Nephron progenitor cell (in vitro differentiated cells): Measurements from ENCODE around the gene HNRNPF.

ENCODE experiments used
- DNase-seq: peaks from one replicate; pipeline ENCODE4 v3.0.0; 2021
- H3K27ac Mint-ChIP-seq: 2 replicates; pipeline ENCODE4 v1.8.0; 2021; ENCODE audit warnings: mild to moderate bottlenecking, moderate library complexity, mixed read lengths
- H3K27me3 Mint-ChIP-seq: 2 replicates; pipeline ENCODE4 v1.8.0; 2021; ENCODE audit warnings: mild to moderate bottlenecking, low read depth, mixed read lengths; ENCODE audit not compliant: poor library complexity
- H3K36me3 Mint-ChIP-seq: 2 replicates; pipeline ENCODE4 v1.8.0; 2021; ENCODE audit warnings: low read depth, mixed read lengths
- H3K4me1 Mint-ChIP-seq: 2 replicates; pipeline ENCODE4 v1.8.0; 2021; ENCODE audit warnings: mixed read lengths
- H3K4me3 Mint-ChIP-seq: 2 replicates; pipeline ENCODE4 v1.8.0; 2021; ENCODE audit warnings: mild to moderate bottlenecking, moderate library complexity, mixed read lengths
- H3K9me3 Mint-ChIP-seq: 2 replicates; pipeline ENCODE4 v1.8.0; 2021; ENCODE audit warnings: mild to moderate bottlenecking, moderate library complexity, mixed read lengths
- TF ChIP-seq, protein P1 (sequence below): fragments of 200-600 bp; sonication (generic); IDR thresholded peaks from 2 replicates; pipeline ENCODE4 v1.5.0; 2021; ENCODE audit warnings: antibody characterized with exemption

Gene HNRNPF

DNA sequence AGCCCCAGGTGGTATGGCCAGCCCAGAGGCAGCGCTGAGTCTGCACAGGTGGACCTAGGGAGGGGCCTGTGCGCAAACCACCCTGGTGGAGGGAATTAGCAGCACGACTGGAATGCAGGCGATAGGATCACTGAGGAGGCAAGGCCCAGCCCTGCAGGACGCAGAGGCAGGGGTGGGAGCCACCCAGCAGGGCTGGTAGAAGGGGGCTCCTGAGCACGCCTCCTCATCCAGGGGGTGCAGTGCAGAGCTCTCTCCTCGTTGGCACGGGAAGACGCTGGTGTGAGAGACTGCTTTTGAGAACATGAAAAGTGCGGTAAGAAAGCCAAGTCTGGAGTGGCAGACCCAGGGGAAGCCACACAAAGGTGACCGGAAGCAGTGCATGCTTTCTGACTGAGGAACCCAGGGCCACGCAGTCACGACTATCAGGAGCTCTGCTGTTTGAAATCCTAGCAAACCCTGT is 31.5 kb downstream of the HNRNPF start:
- Mint-ChIP-seq H3K4me3 (no peak overlapping the region), H3K36me3 (no peaks in the 10 kb centered on the region), H3K4me1 (peaks cover 24% of the 10 kb centered on the region), H3K27me3 (peaks cover 8% of the 10 kb centered on the region), H3K27ac (no peak overlapping the region), H3K9me3 (no peaks in the 10 kb centered on the region)
- peak; percentile 18 for DNase-seq
- TF ChIP-seq, protein P1, sequence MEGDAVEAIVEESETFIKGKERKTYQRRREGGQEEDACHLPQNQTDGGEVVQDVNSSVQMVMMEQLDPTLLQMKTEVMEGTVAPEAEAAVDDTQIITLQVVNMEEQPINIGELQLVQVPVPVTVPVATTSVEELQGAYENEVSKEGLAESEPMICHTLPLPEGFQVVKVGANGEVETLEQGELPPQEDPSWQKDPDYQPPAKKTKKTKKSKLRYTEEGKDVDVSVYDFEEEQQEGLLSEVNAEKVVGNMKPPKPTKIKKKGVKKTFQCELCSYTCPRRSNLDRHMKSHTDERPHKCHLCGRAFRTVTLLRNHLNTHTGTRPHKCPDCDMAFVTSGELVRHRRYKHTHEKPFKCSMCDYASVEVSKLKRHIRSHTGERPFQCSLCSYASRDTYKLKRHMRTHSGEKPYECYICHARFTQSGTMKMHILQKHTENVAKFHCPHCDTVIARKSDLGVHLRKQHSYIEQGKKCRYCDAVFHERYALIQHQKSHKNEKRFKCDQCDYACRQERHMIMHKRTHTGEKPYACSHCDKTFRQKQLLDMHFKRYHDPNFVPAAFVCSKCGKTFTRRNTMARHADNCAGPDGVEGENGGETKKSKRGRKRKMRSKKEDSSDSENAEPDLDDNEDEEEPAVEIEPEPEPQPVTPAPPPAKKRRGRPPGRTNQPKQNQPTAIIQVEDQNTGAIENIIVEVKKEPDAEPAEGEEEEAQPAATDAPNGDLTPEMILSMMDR, result no peak

DNA sequence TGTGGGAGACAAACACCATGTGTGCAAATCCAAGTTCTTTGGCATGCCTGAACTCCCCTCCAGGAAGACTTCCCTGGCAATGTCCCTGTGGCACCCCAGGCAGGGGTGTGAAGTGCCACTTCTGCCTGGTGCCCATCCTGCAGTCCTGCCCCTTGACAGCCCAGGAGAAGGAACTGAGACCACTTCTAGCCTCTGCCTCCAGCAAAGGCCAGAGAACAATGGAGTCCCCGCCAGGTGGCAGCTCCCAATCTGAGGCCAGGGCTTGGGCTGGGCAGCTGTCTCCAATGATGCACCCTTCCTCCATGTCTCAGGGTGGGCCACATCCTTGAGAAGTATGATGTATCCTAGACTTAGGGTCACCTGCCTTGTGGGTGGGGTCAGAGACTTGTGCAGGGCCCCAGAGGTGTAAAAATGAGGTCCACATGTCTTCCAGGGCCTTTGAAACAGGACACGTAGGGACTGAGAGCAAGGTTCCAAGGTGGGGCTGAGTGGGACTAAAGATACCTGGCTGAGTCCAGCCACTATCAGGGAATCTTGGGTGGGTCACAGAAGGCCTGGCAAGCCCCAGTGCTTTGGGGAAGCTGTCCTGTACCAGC is 32.1 kb downstream of the HNRNPF start:
- H3K4me3 Mint-ChIP-seq, result no peak overlapping the region
- H3K4me1 Mint-ChIP-seq, result peaks cover 24% of the 10 kb centered on the region
- H3K36me3 Mint-ChIP-seq, result no peaks in the 10 kb centered on the region
- H3K27ac Mint-ChIP-seq, result no peak overlapping the region
- no peak for DNase-seq
- TF ChIP-seq, protein P1, result no peak
- H3K9me3 Mint-ChIP-seq, result no peaks in the 10 kb centered on the region
- H3K27me3 Mint-ChIP-seq, result peaks cover 8% of the 10 kb centered on the region

DNA sequence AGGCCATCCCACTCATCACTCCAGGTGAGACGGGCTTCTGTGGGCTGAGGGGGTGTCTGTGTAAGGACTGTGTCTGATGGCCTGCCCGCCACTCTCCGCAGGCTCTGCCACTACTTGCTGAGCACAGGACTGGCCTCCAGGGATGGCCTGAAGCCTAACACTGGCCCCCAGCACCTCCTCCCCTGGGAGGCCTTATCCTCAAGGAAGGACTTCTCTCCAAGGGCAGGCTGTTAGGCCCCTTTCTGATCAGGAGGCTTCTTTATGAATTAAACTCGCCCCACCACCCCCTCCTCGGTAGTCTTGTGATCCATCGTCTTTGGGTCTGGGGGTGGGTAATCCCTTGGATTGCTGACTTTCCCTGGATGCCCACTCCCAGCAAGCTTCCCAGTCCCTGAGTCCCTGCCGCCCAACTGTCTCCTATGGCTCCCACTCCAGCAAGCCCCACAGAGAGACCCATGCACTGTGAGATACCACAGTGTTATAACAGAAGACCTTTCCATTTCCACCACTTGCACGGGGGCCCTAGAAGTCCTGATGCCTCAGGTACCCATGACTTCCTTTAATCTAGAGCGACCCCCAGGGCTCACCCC is 32.8 kb downstream of the HNRNPF start:
- Mint-ChIP-seq H3K36me3 (no peaks in the 10 kb centered on the region), H3K4me1 (peaks cover 24% of the 10 kb centered on the region), H3K4me3 (no peak overlapping the region), H3K27me3 (peaks cover 8% of the 10 kb centered on the region), H3K9me3 (no peaks in the 10 kb centered on the region), H3K27ac (no peak overlapping the region)
- TF ChIP-seq, protein P1, result no peak
- DNase-seq, result no peak

DNA sequence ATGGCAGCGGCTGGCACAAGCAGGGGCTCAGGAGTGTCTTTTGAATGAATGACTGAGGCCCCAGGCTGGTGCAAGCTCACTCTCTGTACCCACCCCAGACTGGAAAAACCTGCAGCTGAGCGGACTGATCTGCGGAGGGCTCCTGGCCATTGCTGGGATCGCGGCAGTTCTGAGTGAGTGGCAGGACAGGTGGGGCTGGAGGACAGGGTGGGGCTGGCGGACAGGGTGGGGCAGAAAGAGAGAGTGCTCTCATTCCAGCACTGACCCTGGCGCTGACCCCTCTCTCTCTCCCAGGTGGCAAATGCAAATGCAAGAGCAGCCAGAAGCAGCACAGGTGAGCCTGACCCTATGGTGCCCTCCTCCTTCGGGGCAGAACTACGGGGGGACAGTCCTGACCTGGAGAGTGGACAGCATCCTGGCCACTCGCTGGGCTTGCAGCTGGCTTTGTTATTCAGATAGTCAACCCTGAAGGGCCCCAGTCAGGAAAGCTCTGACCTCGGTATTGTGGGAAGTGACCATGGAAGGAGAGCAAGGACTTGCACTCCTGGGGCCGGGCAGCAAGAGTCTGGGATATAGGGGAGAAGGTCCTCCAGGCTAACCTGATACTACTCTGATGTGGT is 33.5 kb downstream of the HNRNPF start:
- Mint-ChIP-seq H3K4me1 (peaks cover 24% of the 10 kb centered on the region), H3K4me3 (no peak overlapping the region), H3K9me3 (no peaks in the 10 kb centered on the region), H3K27ac (no peak overlapping the region), H3K36me3 (no peaks in the 10 kb centered on the region), H3K27me3 (peaks cover 8% of the 10 kb centered on the region)
- TF ChIP-seq, protein P1, result no peak
- DNase-seq, result no peak

DNA sequence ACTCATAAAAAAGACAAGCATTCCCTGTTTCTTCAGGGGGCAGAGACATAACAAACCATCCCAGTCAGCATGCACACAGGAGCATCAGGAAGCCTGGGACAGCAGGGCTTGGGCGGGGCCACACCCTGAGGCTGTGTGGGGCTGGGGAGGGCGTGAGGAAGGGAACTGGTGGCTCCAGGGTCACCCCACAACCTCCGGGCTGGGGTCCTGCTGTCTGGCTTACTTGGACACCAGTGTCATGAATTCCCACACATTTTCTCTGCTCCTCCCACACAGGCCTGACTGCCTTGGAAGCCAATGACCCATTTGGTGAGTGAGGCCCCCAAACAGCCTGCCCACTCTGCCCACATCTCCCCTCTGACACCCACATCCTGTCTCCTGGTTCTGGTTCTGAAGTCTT is 34.8 kb downstream of the HNRNPF start:
- no peaks in the 10 kb centered on the region for H3K36me3 Mint-ChIP-seq
- H3K4me1 Mint-ChIP-seq, result peaks cover 24% of the 10 kb centered on the region
- no peaks in the 10 kb centered on the region for H3K9me3 Mint-ChIP-seq

More for the DNA sequence above, 34.8 kb downstream of the HNRNPF start:
- TF ChIP-seq, protein P1, result no peak
- DNase-seq, result no peak
- Mint-ChIP-seq H3K4me3 (no peak overlapping the region), H3K27ac (no peak overlapping the region), H3K27me3 (peaks cover 8% of the 10 kb centered on the region)
